HG02588 (cell line): ENCODE measurements around the gene CKAP5.
"Not testable (repeated sequence)": the region's sequence is repeated elsewhere in the genome, so short reads cannot be mapped to it uniquely, and the experiment has no call there.

Experiments
- ATAC-seq: cut with Tn5 transposase; IDR thresholded peaks from one replicate; pipeline ENCODE4 v1.9.1; 2021; ENCODE audit warnings: mild to moderate bottlenecking, moderate library complexity; ENCODE audit not compliant: unreplicated experiment

Gene CKAP5

DNA sequence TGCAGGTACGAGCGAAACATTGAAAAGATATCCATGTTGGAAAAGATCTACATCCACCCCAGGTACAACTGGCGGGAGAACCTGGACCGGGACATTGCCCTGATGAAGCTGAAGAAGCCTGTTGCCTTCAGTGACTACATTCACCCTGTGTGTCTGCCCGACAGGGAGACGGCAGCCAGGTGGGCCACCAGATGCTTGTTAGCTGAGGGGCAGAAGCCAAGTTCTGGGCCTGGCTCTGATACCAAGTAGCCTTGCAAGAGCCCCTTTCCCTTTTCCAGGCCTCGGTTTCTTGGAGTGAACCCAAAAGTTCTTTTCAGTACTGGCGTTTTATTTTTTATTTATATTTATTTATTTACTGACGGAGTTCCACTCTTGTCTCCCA is 117.4 kb downstream of the CKAP5 start:
- ATAC-seq, result no peak

DNA sequence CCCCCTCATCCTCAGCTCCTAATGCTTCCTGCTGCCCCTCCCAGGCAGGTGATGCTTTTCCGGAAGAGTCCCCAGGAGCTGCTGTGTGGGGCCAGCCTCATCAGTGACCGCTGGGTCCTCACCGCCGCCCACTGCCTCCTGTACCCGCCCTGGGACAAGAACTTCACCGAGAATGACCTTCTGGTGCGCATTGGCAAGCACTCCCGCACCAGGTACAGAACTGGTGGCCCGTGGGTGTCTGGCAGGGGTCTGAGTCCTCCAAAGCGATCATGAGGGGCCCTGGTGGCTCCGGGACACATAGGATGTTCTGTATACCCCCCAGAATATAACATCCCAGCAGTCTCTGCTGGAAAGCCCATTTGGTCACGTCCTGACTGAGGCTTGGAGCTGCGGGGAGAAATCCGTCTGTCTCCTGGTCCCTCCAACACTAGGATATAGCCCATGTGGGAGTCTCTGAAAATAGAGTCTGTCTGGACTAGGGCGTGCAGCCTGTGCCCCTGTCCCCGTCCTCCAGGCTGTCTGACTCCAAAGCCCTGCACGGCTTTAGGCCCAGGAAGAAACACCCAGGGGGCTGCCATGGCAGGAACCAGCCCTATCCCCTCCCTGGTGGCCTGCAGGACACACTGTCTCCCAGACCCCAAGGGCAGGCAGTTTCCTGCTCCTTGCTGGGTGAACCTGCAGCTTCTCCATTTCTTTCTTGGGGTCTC is 118.0 kb downstream of the CKAP5 start:
- no peak for ATAC-seq

DNA sequence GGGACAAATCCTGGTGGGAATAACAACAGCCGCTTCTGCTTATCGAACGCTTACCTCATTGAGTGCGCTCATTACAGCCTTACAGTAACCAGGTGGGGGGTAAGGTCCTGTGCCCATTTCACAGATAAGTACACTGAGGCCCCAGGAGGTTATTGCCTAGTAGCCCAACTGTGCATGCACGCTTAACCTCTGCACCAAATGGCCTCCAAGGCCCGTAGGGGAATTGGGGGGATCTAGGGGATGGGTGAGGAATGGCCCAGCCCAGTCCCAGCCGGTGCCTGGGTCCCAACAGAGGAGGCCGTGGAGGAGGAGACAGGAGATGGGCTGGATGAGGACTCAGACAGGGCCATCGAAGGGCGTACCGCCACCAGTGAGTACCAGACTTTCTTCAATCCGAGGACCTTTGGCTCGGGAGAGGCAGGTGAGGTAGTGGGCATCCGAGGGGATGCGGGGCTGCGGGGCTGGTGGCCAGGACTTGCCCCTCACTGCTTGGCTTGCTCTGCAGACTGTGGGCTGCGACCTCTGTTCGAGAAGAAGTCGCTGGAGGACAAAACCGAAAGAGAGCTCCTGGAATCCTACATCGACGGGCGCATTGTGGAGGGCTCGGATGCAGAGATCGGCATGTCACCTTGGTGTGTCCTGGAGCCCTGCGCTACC is 119.7 kb downstream of the CKAP5 start:
- ATAC-seq, result no peak

DNA sequence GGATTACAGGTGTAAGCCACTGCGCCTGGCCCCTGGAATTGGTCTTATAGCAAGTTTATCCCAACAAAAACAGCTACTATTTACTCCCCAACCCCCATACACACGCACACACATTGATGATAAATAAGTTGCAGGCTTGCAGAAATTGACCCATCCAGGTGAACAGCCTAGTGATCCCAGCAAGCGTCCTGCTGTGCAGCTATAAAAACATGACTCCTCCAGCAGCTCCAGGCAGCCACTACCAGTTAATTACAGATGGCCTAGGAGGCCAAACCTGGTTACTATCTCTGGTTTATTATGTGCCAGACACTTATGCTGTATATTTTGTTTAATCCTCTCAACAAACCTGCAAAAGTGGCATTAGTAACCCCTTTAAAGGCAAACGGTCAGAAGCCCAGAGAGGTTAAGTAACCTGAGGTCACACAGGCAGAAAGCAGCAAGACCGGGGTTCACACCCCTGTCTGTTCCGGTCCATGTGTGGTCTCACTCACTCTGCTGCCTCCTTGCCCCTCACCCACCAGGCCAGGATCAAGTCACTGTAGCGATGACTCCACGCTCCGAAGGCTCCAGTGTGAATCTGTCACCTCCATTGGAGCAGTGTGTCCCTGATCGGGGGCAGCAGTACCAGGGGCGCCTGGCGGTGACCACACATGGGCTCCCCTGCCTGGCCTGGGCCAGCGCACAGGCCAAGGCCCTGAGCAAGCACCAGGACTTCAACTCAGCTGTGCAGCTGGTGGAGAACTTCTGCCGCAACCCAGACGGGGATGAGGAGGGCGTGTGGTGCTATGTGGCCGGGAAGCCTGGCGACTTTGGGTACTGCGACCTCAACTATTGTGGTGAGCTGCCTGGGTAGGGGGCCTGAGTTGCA is 120.5 kb downstream of the CKAP5 start:
- no peak for ATAC-seq

DNA sequence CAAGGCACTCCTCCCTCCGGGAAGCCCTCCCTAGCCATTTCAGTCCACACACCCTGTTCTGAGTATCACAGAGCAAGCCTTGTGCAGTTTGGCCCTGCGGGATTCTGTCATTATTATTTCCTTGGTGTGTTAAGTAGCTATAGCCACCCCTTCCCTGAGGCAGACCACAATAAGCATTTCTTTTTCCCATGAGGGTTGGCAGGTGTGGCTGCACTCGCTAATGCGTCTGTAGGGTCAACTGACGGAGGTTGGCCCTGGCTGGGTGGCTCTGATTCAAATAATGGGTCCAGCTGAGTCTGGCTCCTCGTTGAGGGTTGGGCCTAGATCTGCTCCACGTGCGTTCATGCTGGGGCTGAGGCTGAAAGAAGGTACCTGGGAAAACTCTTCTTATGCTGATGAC is 122.0 kb downstream of the CKAP5 start:
- no peak for ATAC-seq

DNA sequence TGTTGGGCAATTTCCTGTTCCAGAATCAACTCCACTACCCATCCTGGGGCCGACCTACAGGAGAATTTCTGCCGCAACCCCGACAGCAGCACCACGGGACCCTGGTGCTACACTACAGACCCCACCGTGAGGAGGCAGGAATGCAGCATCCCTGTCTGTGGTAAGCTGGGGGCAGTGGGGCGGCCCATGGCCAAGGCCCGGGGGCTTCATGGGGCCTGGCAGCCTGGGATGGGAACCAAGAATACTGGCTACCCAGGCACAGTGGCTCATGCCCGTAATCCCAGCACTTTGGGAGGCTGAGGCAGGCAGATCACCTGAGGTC is 122.8 kb downstream of the CKAP5 start:
- no peak for ATAC-seq

DNA sequence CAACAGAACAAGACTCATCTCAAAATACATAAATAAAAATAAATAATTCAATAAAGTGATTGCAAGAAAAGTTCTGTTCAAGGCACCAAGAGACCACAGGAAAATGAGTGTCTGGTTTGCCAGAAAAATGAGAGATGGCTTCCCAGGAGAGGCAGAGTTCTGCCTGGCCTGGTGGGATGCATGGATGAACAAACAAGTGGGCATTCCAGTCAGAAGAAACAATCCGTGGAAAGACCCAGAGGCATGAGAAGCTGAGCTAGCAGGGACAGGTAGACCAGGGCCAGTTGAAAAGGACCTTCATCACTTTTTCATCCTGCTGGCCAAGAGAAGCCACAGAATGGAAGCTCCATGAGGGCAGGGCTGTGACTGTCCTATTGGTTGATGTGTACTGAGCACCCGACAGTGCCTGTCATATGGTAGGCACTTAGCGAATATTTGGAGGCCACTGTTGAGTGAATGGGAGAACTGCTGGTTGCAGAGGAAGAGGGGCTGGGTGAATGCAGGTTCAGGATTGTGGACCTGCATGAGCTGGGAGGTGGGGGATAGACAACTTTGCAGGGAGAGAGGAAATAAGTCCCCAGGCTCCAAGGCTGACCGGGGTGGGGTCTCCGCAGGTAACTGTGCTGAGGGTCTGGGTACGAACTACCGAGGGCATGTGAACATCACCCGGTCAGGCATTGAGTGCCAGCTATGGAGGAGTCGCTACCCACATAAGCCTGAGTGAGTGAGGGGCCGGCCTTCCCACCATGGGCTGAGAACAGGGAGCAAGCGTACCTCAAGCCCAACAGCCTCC is 123.3 kb downstream of the CKAP5 start:
- ATAC-seq, result no peak

DNA sequence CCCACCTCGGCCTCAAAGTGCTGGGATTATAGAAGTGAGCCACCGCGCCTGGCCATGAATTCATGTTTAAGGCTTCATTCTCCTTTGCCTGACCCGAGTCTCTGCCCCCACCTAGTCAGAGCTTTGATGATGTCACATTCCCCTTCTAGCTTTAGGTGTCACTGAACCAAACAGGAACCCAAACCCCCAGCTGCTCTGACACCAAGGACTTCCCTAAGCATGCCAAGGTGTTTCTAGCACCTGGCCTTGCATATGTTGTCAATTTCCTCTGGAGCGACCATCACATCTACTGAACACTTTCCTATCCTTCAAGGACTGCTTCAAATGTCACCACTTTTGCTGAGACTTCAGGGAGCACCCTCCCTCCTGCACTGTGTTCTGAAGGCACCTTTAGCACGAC is 124.8 kb downstream of the CKAP5 start:
- ATAC-seq, result no peak

DNA sequence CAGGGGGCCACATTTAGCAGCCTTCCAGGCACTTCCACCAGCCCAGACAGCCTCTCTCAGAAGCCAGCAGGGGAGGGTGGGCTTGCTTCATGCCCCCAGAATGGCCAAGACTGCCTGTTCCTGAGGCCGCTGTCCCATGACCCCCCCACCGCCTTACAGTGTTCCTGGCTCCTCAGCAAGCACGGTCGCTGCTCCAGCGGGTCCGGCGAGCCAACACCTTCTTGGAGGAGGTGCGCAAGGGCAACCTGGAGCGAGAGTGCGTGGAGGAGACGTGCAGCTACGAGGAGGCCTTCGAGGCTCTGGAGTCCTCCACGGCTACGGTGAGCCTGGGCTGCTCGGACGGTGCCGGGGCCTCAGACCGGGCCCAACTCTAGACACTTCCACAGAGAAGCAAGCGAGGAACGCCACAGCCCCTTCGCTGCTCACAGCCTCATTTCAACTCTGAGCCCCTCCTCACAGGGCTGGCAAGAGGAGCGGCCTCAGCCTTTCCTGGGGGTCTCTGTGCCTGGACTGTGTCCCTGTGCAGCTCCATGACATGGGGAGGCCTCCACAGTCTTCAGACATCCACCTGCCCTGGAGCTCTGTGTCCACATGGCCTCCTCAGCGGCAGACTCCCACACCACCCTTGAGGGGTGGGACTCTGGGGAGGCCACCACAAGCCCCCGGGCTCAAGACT is 126.4 kb downstream of the CKAP5 start:
- no peak for ATAC-seq

DNA sequence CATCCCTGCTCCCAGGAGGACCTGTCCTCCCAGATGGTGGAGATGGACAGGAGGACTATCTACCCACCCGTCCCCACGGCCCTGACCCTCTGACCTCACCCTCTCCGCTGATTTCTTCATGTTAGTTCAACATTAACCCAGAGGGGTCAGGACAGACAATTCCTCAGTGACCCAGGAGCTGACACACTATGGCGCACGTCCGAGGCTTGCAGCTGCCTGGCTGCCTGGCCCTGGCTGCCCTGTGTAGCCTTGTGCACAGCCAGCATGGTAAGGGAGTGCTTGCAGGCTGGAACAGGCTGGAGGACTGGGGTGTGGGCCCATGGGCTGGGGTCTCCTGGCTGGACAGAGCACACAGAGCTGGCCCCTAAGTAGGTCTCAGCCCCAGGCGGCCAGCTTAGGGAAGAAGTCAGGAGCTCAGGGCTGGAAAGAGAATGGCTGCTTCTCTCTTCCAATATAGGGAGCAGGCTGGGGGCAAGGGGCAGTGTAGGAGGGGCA is 127.0 kb downstream of the CKAP5 start, which contains the start of gene F2:
Gene F2 (plus strand): TSS at position 166 of the 495 bp plus-strand sequence. CDS start 23 bp downstream, at position 189.
- no peak for ATAC-seq

DNA sequence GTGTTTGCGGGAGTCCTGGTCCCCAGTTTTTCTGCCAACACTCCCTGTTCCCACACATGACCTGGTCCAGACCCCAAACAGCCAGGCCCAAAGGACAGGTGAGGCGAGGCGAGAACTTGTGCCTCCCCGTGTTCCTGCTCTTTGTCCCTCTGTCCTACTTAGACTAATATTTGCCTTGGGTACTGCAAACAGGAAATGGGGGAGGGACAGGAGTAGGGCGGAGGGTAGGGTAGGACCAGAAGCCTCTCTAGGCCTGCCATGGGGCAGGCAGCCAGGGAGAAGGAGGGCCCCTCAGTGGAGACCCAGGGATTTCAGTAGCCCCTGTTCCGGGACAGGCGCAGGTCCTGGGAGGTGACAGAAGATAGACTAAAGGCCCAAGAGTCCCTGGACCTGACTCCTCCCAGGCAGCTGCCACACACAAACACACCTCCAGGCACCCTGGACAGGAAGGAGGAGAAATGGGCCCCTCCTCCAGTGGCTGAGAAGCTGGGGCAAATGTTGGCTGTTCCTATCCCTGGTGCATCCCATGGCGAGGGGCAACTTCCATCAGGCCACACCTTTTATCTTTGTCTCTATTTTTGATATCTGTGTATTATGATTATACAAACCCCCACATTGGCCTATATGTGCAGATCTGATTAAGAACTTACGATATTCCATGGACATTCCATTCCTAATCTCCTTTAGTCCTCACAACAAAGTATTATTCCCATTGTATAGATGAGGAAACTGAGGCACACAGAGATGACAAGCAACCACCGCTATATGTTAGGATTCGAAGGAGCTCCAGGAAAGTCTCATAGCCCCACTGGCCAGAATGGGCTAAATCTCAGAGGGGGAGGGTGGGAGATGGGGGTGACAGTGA is 127.7 kb downstream of the CKAP5 start:
- ATAC-seq, result no peak

DNA sequence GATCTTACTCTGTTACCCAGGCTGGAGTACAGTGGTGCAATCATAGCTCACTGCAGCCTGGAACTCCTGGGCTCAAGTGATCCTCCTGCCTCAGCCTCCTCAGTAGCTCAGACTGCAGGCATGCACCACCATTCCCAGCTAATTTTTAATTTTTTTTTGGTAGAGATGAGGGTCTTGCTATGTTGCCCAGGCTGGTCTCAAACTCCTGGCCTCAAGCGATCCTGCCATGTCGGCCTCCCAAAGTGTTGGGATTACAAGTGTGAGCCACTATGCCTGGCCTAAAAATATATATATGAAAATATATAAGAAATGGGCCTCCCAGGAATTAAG is 128.3 kb downstream of the CKAP5 start:
- not testable (repeated sequence) for ATAC-seq

DNA sequence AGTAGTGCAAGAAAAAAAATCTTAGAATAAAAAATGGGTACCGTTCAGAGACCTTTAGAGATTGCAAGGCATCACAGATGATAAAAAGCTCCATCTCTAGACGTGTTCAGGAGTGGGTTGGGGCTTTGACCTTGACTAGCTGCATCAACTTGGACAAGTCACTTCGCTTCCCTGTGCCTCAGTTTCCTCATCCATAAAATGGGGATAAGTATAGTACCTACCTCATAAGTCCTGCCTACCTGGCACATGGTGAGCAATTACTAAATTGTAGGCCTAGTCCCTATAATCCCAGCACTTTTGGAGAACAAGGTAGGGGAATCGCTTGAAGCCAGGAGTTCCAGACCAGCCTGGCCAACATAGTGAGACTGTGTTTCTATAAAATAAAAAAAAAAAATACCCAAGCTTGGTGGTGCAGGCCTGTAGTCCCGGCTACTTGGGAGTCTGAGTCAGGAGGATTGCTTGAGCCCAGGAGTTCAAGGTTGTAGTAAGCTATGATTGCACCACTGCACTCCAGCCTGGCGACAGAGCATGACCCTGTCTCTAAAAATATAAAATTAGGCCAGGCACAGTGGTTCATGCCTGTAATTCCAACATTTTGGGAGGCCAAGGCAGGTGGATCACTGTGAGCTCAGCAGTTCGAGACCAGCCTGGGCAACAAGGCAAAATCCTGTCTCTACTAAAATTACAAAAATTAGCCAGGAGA is 133.1 kb downstream of the CKAP5 start:
- ATAC-seq, result no peak

DNA sequence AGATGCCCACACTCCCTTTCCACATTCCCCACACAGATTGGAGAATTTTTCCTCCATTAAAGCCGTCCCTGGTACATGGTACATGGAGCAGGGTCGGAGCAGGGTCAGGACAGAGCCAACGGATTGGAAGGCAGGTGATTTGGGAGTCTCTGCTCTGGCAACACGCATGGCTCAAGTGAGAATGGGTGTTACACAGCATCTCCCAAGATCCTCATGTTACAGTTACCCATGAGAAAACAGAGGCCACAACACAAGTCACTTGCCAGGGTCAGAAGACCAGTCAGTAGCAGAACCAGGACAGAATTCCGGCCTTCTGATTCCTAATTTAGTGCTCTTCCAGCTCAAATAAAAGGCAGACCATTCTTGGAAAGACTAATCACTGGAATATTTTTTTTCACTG is 134.8 kb downstream of the CKAP5 start:
- no peak for ATAC-seq

DNA sequence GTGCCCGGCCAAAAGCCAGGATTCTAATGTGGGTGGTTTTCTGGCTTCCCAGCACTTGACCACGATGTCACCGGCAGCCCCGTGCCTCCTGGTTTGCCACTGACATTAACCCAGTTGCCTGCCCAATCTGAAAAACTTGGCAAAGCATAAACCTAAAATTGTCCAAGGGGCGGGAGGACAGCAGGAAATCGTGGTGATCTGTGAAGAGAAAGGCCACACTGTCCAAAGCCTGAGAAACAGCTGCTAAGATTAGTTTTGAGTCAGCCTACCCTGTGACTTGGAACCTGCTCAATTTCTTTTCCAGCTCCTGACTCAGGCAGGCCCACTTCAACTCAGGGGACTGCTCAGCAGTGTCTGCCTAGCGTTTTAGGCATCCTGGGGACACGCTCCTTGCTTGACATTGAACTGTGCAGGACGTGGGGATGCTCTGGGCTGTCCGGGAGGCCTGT is 135.2 kb downstream of the CKAP5 start:
- ATAC-seq, result no peak

DNA sequence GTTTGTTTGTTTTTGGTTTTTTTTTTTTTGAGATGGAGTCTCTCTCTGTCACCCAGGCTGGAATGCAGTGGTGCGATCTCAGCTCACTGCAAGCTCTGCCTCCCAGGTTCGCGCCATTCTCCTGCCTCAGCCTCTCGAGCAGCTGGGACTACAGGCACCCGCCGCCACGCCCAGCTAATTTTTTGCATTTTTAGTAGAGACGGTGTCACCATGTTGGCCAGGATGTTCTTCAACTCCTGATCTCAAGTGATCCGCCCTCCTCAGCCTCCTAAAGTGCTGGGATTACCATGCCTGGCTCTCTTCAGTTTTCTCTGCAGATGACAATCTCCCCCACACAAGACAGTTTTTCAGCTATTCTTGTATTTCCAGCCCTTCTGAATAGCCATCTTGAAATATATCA is 136.7 kb downstream of the CKAP5 start:
- ATAC-seq, result not testable (repeated sequence)

DNA sequence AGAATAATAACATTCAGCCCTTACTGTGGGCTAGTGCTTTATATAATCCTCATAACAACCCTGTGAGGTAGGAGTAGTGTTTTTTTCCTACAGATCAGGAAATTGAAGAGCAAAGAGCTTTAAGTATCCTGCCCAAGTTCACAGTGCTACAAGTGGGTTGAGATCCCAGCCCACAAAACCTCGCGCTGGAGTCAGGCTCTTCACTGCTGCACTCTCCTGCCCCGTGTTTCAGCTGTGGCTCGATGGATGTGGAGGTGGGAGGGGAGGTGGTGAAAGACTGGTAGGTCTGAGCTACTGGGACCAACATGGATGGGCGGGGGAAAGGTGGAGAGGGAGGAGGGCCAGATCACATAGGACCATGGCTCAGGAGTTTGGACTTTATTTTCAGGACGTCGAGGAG is 139.2 kb downstream of the CKAP5 start:
- ATAC-seq, result no peak

DNA sequence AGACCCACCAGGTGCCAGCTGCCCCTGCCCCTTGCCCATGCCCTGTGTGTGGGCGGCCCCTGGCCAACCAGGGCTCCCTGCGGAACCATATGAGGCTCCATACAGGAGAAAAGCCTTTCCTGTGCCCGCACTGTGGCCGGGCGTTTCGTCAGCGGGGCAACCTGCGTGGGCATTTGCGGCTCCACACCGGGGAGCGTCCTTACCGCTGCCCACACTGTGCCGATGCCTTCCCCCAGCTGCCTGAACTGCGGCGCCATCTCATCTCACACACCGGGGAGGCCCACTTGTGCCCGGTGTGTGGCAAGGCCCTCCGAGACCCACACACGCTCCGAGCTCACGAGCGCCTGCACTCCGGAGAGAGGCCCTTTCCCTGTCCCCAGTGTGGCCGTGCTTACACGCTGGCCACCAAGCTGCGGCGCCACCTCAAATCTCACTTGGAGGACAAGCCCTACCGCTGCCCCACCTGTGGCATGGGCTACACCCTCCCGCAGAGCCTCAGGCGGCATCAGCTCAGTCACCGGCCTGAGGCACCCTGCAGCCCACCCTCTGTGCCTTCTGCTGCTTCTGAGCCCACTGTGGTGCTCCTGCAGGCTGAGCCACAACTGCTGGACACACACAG is 140.9 kb downstream of the CKAP5 start:
- no peak for ATAC-seq
